Epithelial cell of proximal tubule (primary cell): ENCODE measurements around the gene NRXN3. TPM values are rescaled to one million over a fixed set of nuclear protein-coding genes. Genes with fewer than 3 reads are reported as not detected.

Source experiments
- DNase-seq: peaks from one replicate; pipeline ENCODE4 v3.0.0-alpha.2; 2011; ENCODE audit warnings: low read depth
- H3K4me3 ChIP-seq: 2 replicates; pipeline ENCODE4 v1.5.1; 2011; ENCODE audit warnings: low read depth, mild to moderate bottlenecking, low read length
- CTCF ChIP-seq: conservative IDR thresholded peaks from 2 replicates; pipeline ENCODE4 v1.5.1; 2012; ENCODE audit warnings: low read depth, mild to moderate bottlenecking, low read length
- total RNA-seq: library from RNA; depleted of rRNA; stranded (reverse); fragments of >200 nt; gene quantifications from 2 replicates; pipeline ENCODE4 v1.2.3, GENCODE V29; 2015

Gene NRXN3
- total RNA-seq, 1 donor from 2014 or later: 1.2 TPM

- H3K4me3 ChIP-seq: no peak overlapping the region
- DNase-seq: no peak
- no peak for TF ChIP-seq CTCF
Observed at GRCh38 chr14:79043194-79043889, 873.2 kb downstream of the NRXN3 start.

- no peak overlapping the region for H3K4me3 ChIP-seq
- DNase-seq: peak; percentile 88
- TF ChIP-seq CTCF: no peak
Observed at GRCh38 chr14:79044894-79045624, 874.9 kb downstream of the NRXN3 start.

GRCh38 chr14:79050787-79051727 is 880.9 kb downstream of the NRXN3 start:
- no peak overlapping the region for H3K4me3 ChIP-seq
- TF ChIP-seq CTCF: no peak
- peak; percentile 1 for DNase-seq

- no peak overlapping the region for H3K4me3 ChIP-seq
- DNase-seq: no peak
- TF ChIP-seq CTCF: no peak
Observed at GRCh38 chr14:79051742-79052141, 881.6 kb downstream of the NRXN3 start.

GRCh38 chr14:79056879-79057278 is 886.7 kb downstream of the NRXN3 start:
- no peak for DNase-seq
- no peak overlapping the region for H3K4me3 ChIP-seq
- TF ChIP-seq CTCF: no peak

- no peak overlapping the region for H3K4me3 ChIP-seq
- no peak for DNase-seq
- TF ChIP-seq CTCF: no peak
Observed at GRCh38 chr14:79057333-79057732, 887.2 kb downstream of the NRXN3 start.
